BLaER1 (cell line): Measurements from ENCODE around the gene PC.
"Not testable (repeated sequence)": the region's sequence is repeated elsewhere in the genome, so short reads cannot be mapped to it uniquely, and the experiment has no call there.

ENCODE experiments used
- H3K27ac ChIP-seq: shearing (Covaris generic); formaldehyde crosslinking; 2 replicates; pipeline ENCODE4 v1.8.1; 2022
- H3K27me3 ChIP-seq: shearing (Covaris generic); formaldehyde crosslinking; 2 replicates; pipeline ENCODE4 v1.8.1; 2022
- H3K36me3 ChIP-seq: shearing (Covaris generic); formaldehyde crosslinking; 2 replicates; pipeline ENCODE4 v1.8.1; 2022
- H3K4me1 ChIP-seq: shearing (Covaris generic); formaldehyde crosslinking; 2 replicates; pipeline ENCODE4 v1.8.1; 2022
- H3K4me2 ChIP-seq: shearing (Covaris generic); formaldehyde crosslinking; 2 replicates; pipeline ENCODE4 v1.8.1; 2022
- H3K4me3 ChIP-seq: shearing (Covaris generic); formaldehyde crosslinking; 2 replicates; pipeline ENCODE4 v1.8.1; 2022
- H3K9ac ChIP-seq: shearing (Covaris generic); formaldehyde crosslinking; 2 replicates; pipeline ENCODE4 v1.8.1; 2022
- H3K9me3 ChIP-seq: shearing (Covaris generic); formaldehyde crosslinking; 2 replicates; pipeline ENCODE4 v1.8.1; 2022
- H4K20me1 ChIP-seq: shearing (Covaris generic); formaldehyde crosslinking; 2 replicates; pipeline ENCODE4 v1.8.1; 2022
- Cebpa-rat ChIP-seq: shearing (Covaris generic); IDR thresholded peaks from 2 replicates; pipeline ENCODE4 v1.8.1; 2022

PC gene

DNA sequence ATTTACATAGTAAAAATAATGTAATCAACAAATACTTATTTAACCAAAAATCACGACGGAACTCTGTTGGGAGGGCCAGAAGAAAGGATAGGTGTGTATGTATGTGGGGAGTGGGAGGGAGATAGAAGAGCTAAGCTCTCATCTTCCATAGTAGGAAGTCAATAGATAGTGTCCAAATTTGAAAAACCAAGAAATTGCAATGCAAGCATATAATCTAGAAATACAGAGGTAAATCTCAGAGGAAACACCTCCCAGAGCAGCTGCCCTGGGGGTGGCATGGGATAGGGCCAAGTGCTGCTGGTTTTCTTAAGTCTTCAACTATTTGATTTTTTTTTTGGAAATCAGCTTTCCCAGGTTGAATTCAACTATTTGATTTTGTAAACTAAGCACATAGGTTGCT, 33.9 kb upstream of the PC start:
- Histone ChIP-seq H4K20me1 (no peaks in the 10 kb centered on the region), H3K9me3 (no peaks in the 10 kb centered on the region), H3K36me3 (no peaks in the 10 kb centered on the region), H3K4me3 (no peak overlapping the region), H3K27me3 (no peaks in the 10 kb centered on the region), H3K4me2 (no peak overlapping the region), H3K27ac (no peak overlapping the region), H3K9ac (no peak overlapping the region), H3K4me1 (peaks cover 11% of the 10 kb centered on the region)
- TF ChIP-seq Cebpa-rat: no peak

DNA sequence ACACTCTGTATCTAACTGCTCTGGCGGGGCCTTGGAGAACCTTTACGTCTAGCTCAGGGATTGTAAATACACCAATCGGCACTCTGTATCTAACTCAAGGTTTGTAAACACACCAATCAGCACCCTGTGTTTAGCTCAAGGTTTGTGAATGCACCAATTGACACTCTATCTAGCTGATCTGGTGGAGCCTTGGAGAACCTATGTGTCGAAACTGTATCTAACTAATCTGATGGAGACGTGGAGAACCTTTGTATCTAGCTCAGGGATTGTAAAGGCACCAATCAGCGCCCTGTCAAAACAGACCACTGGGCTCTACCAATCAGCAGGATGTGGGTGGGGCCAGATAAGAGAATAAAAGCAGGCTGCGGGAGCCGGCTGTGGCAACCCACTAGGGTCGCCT, 31.2 kb upstream of the PC start:
- H3K4me1 ChIP-seq: peaks cover 38% of the 10 kb centered on the region
- not testable (repeated sequence) for H4K20me1 ChIP-seq, H3K27ac ChIP-seq, H3K4me3 ChIP-seq, H3K27me3 ChIP-seq, H3K9ac ChIP-seq, H3K9me3 ChIP-seq, H3K4me2 ChIP-seq, H3K36me3 ChIP-seq

DNA sequence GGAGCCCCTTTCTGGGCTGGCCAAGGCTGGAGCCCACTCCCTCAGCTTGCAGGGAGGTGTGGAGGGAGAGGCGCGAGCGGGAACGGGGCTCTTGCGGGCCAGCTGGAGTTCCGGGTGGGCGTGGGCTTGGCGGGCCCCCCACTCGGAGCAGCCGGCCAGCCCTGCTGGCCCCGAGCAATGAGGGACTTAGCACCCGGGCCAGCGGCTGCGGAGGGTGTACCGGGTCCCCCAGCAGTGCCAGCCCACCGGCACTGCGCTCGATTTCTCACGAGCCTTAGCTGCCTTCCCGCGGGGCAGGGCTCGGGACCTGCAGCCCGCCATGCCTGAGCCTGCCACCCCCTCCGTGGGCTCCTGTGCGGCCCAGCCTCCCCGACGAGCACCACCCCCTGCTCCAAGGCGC, 30.6 kb upstream of the PC start:
- H4K20me1 ChIP-seq: not testable (repeated sequence)

DNA sequence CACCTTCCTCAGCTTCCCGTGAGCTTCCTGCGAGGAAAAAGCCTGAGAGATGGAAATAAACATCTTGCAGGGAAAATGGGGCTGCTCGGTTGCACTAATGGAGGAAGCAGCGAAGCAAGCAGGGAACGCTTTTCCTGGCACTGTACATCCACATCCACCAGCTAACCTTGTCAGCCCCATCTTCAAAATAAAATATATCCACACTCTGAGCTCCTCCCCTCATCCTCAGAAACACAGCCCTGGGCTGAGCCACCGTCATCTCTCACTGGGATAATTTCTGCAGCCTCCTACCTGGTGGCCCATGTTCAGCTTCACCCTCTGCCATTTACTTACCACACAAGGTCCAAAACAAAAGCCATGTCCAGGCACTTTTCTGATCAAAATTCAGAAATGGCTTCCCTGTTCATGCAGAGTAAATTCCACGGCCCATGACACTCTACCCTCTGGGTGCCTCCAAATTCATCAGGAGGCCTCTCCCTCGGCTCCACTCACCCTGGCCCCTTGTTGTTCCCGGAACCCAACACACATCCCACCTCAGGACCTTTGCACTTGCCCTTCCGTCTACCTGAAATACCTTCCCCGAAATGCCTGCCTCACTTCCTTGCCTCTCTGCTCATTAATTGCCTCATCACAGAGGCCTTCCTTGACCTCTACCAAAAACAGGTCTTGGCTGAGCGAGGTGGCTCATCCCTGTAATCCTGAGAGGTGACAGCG, 29.9 kb upstream of the PC start:
- Histone ChIP-seq H3K9ac (no peak overlapping the region), H3K4me2 (peak overlapping the region; percentile 67), H3K36me3 (no peaks in the 10 kb centered on the region), H3K4me1 (peaks cover 50% of the 10 kb centered on the region), H3K27ac (peak overlapping the region; percentile 25; the same call in 1 of the 2 replicates), H4K20me1 (no peaks in the 10 kb centered on the region), H3K9me3 (no peaks in the 10 kb centered on the region), H3K4me3 (no peak overlapping the region), H3K27me3 (no peaks in the 10 kb centered on the region)
- no peak for TF ChIP-seq Cebpa-rat

More for the DNA sequence above, 30.6 kb upstream of the PC start:
- H3K4me1 ChIP-seq: peaks cover 44% of the 10 kb centered on the region
- H3K27me3 ChIP-seq, H3K27ac ChIP-seq, H3K9ac ChIP-seq, H3K4me3 ChIP-seq, H3K4me2 ChIP-seq, H3K36me3 ChIP-seq, H3K9me3 ChIP-seq: not testable (repeated sequence)

DNA sequence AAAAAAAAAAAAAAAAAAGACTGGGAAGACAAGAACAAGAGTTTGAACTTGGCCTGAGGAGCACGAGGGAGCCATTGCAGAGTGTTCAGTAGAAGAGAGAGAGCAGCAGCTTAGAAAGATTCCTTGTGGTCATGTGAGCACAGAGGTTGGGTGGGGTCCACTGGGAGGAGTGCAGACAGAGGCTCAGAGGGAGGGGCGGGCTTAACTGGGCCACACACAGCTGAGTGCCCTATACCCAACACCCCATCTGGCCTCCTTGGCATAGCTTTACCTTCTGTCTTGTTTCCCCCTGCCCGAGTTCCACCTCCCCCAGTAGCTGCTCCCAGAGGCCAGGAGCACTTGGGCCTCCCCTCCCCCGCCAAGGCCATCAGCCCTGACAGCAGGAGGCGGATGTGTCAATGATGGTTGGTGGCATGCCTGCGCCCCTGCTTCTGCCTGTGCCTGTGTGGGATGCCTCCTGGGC, 29.0 kb upstream of the PC start:
- no peak for TF ChIP-seq Cebpa-rat
- no peaks in the 10 kb centered on the region for H4K20me1 ChIP-seq
- no peaks in the 10 kb centered on the region for H3K9me3 ChIP-seq
- no peak overlapping the region for H3K4me3 ChIP-seq
- no peaks in the 10 kb centered on the region for H3K27me3 ChIP-seq
- H3K9ac ChIP-seq: no peak overlapping the region
- no peaks in the 10 kb centered on the region for H3K36me3 ChIP-seq
- H3K27ac ChIP-seq: peak overlapping the region; percentile 25; the same call in 1 of the 2 replicates
- peak overlapping the region; percentile 67 for H3K4me2 ChIP-seq
- peaks cover 59% of the 10 kb centered on the region for H3K4me1 ChIP-seq

DNA sequence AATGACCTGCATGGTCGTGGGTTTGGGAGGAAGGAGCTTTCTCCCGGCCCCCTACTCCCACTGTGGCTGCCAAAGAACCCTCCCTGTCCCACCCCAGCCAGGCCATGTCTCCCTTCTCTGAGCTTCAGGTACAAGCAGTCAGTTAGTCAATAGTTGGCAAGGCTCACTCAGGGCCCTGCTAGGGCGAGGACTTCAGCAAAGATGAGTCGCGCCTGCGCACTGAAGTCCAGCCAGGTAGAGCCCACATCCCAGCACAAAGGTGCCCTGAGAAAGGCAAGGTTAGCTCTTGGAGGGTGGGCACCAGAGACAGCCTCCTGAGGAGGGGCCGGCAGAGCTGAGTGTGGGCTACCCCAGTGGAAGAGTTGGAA, 28.0 kb upstream of the PC start:
- Histone ChIP-seq H3K27me3 (no peaks in the 10 kb centered on the region), H3K4me3 (no peak overlapping the region), H4K20me1 (no peaks in the 10 kb centered on the region), H3K9me3 (no peaks in the 10 kb centered on the region), H3K27ac (no peak overlapping the region), H3K36me3 (no peaks in the 10 kb centered on the region), H3K9ac (no peak overlapping the region), H3K4me2 (0 out of 2 replicates have a peak overlapping the region, but pooled peaks have one; percentile 67), H3K4me1 (peaks cover 70% of the 10 kb centered on the region)
- TF ChIP-seq Cebpa-rat: no peak

DNA sequence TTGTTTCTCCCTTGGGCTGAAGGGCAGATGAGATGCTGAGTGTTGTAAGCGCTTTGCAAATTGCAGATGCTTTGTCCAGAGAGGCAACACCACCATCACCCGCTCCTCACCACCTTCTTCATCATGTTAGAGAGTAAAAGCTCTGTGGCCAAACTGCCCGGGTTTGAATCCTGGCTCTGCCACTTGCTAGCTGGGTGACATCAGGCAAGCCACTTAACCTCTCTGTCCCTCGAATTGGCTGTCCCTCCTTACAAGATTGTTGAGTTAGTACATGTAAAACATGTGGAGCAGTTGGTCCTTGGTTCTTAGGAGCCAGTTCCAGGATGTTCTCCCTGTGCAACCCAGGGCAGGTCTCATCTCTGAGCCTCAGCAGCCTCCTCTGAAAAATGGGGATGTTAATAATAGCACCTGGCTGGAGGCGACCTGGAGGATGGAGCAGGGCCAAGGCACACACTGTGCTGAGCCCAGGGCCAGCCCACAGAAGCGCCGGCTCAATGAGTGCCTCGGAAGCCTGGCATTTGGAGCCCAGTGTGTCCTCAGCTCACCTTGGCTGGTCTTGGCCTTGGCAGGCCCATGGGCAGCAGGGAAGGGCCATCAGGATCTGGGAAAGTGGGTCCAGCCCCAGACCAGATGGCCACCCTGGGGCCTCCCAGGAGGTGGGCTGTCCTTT, 27.5 kb upstream of the PC start:
- Histone ChIP-seq H3K9me3 (no peaks in the 10 kb centered on the region), H3K36me3 (no peaks in the 10 kb centered on the region)

DNA sequence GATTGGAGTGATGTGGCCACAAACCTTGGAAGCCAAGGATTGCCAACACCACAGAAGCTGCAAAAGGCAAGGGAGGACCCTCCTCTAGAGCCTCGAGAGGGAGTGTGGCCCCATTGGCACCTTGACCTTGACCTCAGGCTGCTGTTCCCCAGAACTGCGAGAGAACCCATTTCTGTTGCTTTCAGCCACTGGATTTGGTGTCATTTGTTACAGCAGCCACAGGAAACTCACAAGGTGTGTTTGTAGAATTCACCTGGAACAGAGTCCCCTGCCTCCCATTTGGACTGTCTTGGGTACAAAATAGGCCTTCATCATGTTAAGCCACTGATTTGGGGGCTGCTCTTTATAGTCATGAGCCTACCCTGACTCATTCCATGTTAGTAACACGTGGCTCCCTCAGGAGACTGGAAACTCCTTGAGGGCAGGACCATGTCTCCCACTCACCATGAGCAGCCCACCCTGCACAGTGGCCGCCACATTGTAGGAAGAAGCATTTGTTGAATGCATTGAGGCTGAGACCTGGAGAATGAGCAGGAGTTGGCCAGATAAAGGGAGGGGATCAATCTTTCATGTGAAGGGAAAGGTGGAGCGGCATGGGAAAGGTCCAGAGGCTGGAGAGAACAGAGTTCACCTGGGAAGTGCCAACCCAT, 25.2 kb upstream of the PC start:
- Histone ChIP-seq H3K27ac (no peak overlapping the region), H3K4me1 (peaks cover 78% of the 10 kb centered on the region), H3K9ac (no peak overlapping the region), H3K36me3 (no peaks in the 10 kb centered on the region; the same call in 1 of the 2 replicates), H3K4me3 (no peak overlapping the region), H3K27me3 (no peaks in the 10 kb centered on the region), H4K20me1 (no peaks in the 10 kb centered on the region), H3K9me3 (peaks cover 20% of the 10 kb centered on the region), H3K4me2 (peak overlapping the region; percentile 70)
- no peak for TF ChIP-seq Cebpa-rat

More for the DNA sequence above, 27.5 kb upstream of the PC start:
- H3K4me2 ChIP-seq: peak overlapping the region; percentile 70
- no peak for TF ChIP-seq Cebpa-rat
- peaks cover 75% of the 10 kb centered on the region for H3K4me1 ChIP-seq
- no peaks in the 10 kb centered on the region for H3K27me3 ChIP-seq
- no peaks in the 10 kb centered on the region for H4K20me1 ChIP-seq
- no peak overlapping the region; the same call in 1 of the 2 replicates for H3K9ac ChIP-seq
- H3K4me3 ChIP-seq: no peak overlapping the region
- no peak overlapping the region for H3K27ac ChIP-seq

DNA sequence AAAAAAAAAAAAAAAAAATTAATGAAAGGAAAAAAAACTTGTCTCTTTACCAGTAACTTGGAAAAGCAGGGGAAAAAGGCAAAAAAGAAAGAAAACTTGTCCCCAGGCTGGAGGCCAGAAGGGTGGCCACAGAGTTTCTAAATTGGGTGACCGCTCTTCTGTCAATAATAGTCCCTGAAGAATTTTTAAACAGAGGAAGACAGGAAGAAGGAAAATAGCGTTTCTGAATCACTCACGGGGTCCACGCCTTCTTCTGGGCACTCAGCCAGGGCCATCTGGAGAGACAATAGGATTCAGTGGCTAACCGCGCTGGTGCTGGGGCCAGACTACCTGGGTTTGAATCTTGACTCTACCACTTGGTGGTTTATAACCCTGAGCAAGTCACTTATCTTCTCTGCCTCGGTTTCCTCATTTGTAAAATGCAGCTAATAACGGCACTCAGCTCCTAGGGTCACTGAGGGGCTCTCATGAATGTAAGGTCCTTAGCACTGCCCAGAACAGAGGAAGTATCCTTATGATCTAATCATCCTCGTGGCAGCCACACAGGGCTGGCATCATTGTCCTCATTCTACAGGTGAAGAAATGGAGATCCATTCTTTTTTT, 23.9 kb upstream of the PC start:
- Histone ChIP-seq H3K27me3 (no peaks in the 10 kb centered on the region), H3K9ac (peak overlapping the region; percentile 22; the same call in 1 of the 2 replicates), H3K36me3 (no peaks in the 10 kb centered on the region; the same call in 1 of the 2 replicates), H3K4me2 (peak overlapping the region; percentile 70), H3K27ac (0 out of 2 replicates have a peak overlapping the region, but pooled peaks have one; percentile 32), H4K20me1 (no peaks in the 10 kb centered on the region), H3K9me3 (peaks cover 33% of the 10 kb centered on the region), H3K4me1 (peaks cover 68% of the 10 kb centered on the region), H3K4me3 (peak overlapping the region; percentile 31; the same call in 1 of the 2 replicates)
- no peak for TF ChIP-seq Cebpa-rat
